ENCODE measurements around the gene INVS. TPM values are rescaled to one million over a fixed set of nuclear protein-coding genes. Genes with fewer than 3 reads are reported as not detected.

Gene INVS
- total RNA-seq, 1 donor from 2014 or later, result 28.1 TPM

- Mint-ChIP-seq H3K9me3 (ENCODE audit: low read depth) (peaks cover 17% of the 10 kb centered on the region), H3K4me1 (ENCODE audit: low read depth) (no peaks in the 10 kb centered on the region), H3K27me3 (no peaks in the 10 kb centered on the region), H3K4me3 (ENCODE audit: low read depth) (no peak overlapping the region), H3K36me3 (ENCODE audit: insufficient read depth) (peaks cover 55% of the 10 kb centered on the region), H3K27ac (no peak overlapping the region)
- DNase-seq (ENCODE audit: low spot score, unreplicated experiment), result no peak
- TF ChIP-seq CTCF (IDR thresholded peaks at IDR 0.05; ENCODE audit: unreplicated experiment), result no peak
Measured at GRCh38 chr9:100285601-100286000, 186.6 kb downstream of the INVS start.

DNA sequence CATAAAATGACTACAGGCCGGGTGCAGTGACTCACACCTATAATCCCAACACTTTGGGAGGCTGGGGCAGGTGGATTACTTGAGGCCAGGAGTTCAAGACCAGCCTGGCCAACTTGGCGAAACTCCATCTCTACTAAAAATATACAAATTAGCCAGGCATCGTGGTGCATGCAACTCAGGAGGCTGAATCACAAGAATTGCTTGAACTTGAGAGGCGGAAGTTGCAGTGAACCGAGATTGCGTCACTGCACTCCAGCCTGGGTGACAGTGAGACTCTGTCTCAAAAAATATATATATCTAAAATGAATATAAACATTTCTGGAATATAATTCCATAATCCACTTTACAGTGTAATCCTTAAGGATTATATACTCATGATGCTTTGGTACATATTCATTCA, 187.2 kb downstream of the INVS start:
- no peak for TF ChIP-seq CTCF (IDR thresholded peaks at IDR 0.05; ENCODE audit: unreplicated experiment)
- Mint-ChIP-seq H3K36me3 (ENCODE audit: insufficient read depth) (peaks cover 56% of the 10 kb centered on the region), H3K27me3 (no peaks in the 10 kb centered on the region), H3K4me3 (ENCODE audit: low read depth) (no peak overlapping the region), H3K4me1 (ENCODE audit: low read depth) (no peaks in the 10 kb centered on the region), H3K27ac (no peak overlapping the region), H3K9me3 (ENCODE audit: low read depth) (peaks cover 17% of the 10 kb centered on the region)
- no peak for DNase-seq (ENCODE audit: low spot score, unreplicated experiment)

GRCh38 chr9:100287186-100287585, 188.1 kb downstream of the INVS start:
- H3K4me3 Mint-ChIP-seq (ENCODE audit: low read depth), result no peak overlapping the region
- peaks cover 17% of the 10 kb centered on the region for H3K9me3 Mint-ChIP-seq (ENCODE audit: low read depth)
- H3K4me1 Mint-ChIP-seq (ENCODE audit: low read depth), result no peaks in the 10 kb centered on the region
- no peak for TF ChIP-seq CTCF (IDR thresholded peaks at IDR 0.05; ENCODE audit: unreplicated experiment)
- peaks cover 62% of the 10 kb centered on the region for H3K36me3 Mint-ChIP-seq (ENCODE audit: insufficient read depth)
- no peak for DNase-seq (ENCODE audit: low spot score, unreplicated experiment)
- H3K27me3 Mint-ChIP-seq, result no peaks in the 10 kb centered on the region
- H3K27ac Mint-ChIP-seq, result no peak overlapping the region

GRCh38 chr9:100290714-100291113, 191.7 kb downstream of the INVS start:
- Mint-ChIP-seq H3K36me3 (ENCODE audit: insufficient read depth) (peaks cover 57% of the 10 kb centered on the region), H3K27me3 (no peaks in the 10 kb centered on the region), H3K27ac (no peak overlapping the region), H3K4me3 (ENCODE audit: low read depth) (no peak overlapping the region), H3K4me1 (ENCODE audit: low read depth) (peaks cover 12% of the 10 kb centered on the region), H3K9me3 (ENCODE audit: low read depth) (peaks cover 4% of the 10 kb centered on the region)
- DNase-seq (ENCODE audit: low spot score, unreplicated experiment), result no peak
- TF ChIP-seq CTCF (IDR thresholded peaks at IDR 0.05; ENCODE audit: unreplicated experiment), result no peak

DNA sequence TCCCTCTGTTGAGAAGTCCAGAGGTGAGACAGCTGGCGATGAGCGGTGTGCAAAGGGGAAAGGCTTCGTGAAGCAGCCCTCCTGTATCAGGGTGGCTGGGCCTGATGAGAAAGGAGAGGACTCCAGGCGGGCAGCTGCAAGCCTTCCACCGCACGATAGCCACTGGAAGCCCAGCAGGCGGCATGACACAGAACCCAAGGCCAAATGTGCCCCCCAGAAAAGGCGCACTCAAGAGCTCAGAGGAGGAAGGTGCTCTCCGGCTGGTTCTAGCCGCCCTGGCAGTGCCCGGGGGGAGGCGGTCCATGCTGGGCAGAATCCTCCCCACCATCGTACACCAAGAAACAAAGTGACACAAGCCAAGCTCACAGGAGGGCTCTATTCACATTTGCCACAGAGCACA, 193.4 kb downstream of the INVS start:
- peaks cover 25% of the 10 kb centered on the region for H3K4me1 Mint-ChIP-seq (ENCODE audit: low read depth)
- H3K27me3 Mint-ChIP-seq, result no peaks in the 10 kb centered on the region
- peaks cover 4% of the 10 kb centered on the region for H3K9me3 Mint-ChIP-seq (ENCODE audit: low read depth)
- peaks cover 53% of the 10 kb centered on the region for H3K36me3 Mint-ChIP-seq (ENCODE audit: insufficient read depth)
- H3K27ac Mint-ChIP-seq, result peak overlapping the region; percentile 51
- TF ChIP-seq CTCF (IDR thresholded peaks at IDR 0.05; ENCODE audit: unreplicated experiment), result no peak
- no peak overlapping the region for H3K4me3 Mint-ChIP-seq (ENCODE audit: low read depth)
- no peak for DNase-seq (ENCODE audit: low spot score, unreplicated experiment)
